Skeletal muscle cell (primary cell): ENCODE results near the gene ST8SIA4.
A peak's percentile ranks its signal among the peaks of the same experiment; 100 is the strongest.

Experiments
- DNase-seq: peaks from one replicate; pipeline ENCODE4 v3.0.0-alpha.2; 2010; ENCODE audit warnings: low read depth
- H3K4me3 ChIP-seq: 2 replicates; pipeline ENCODE4 v1.5.1; 2011; ENCODE audit warnings: low read depth, mild to moderate bottlenecking, control low read depth, low read length, moderate library complexity

The ST8SIA4 gene

GRCh38 chr5:100838048-100838473 lies 65.0 kb downstream of the ST8SIA4 start:
- no peak overlapping the region for H3K4me3 ChIP-seq
- DNase-seq, result no peak

GRCh38 chr5:100834519-100834918 lies 68.6 kb downstream of the ST8SIA4 start:
- DNase-seq, result no peak
- H3K4me3 ChIP-seq, result no peak overlapping the region

GRCh38 chr5:100832252-100833230 lies 70.5 kb downstream of the ST8SIA4 start:
- DNase-seq, result no peak
- H3K4me3 ChIP-seq, result no peak overlapping the region

- no peak for DNase-seq
- H3K4me3 ChIP-seq, result no peak overlapping the region
Measured at GRCh38 chr5:100828898-100829356, 74.2 kb downstream of the ST8SIA4 start.

GRCh38 chr5:100828071-100828897 lies 74.8 kb downstream of the ST8SIA4 start:
- H3K4me3 ChIP-seq, result no peak overlapping the region
- no peak for DNase-seq

GRCh38 chr5:100827481-100827889 lies 75.6 kb downstream of the ST8SIA4 start:
- no peak overlapping the region for H3K4me3 ChIP-seq
- peak; percentile 49 for DNase-seq

- no peak for DNase-seq
Measured at GRCh38 chr5:100826133-100826532, 76.9 kb downstream of the ST8SIA4 start.

GRCh38 chr5:100824635-100825034 lies 78.4 kb downstream of the ST8SIA4 start:
- H3K4me3 ChIP-seq, result no peak overlapping the region
- DNase-seq, result no peak

More at GRCh38 chr5:100826133-100826532, 76.9 kb downstream of the ST8SIA4 start:
- no peak overlapping the region for H3K4me3 ChIP-seq

GRCh38 chr5:100823812-100824211 lies 79.3 kb downstream of the ST8SIA4 start:
- no peak overlapping the region for H3K4me3 ChIP-seq
- no peak for DNase-seq

GRCh38 chr5:100821751-100822150 lies 81.3 kb downstream of the ST8SIA4 start:
- no peak for DNase-seq
- H3K4me3 ChIP-seq, result no peak overlapping the region

GRCh38 chr5:100818340-100818739 lies 84.7 kb downstream of the ST8SIA4 start:
- DNase-seq, result no peak
- H3K4me3 ChIP-seq, result no peak overlapping the region

GRCh38 chr5:100803397-100803796 lies 99.7 kb downstream of the ST8SIA4 start:
- peak; percentile 36 for DNase-seq
- H3K4me3 ChIP-seq, result no peak overlapping the region

- DNase-seq, result no peak
- H3K4me3 ChIP-seq, result no peak overlapping the region
Measured at GRCh38 chr5:100802208-100802607, 100.9 kb downstream of the ST8SIA4 start.

- H3K4me3 ChIP-seq, result no peak overlapping the region
- no peak for DNase-seq
Measured at GRCh38 chr5:100800562-100800961, 102.5 kb downstream of the ST8SIA4 start.

GRCh38 chr5:100799166-100799565 lies 103.9 kb downstream of the ST8SIA4 start:
- DNase-seq, result no peak
- no peak overlapping the region for H3K4me3 ChIP-seq

GRCh38 chr5:100797861-100798260 lies 105.2 kb downstream of the ST8SIA4 start:
- DNase-seq, result peak; percentile 22
- no peak overlapping the region for H3K4me3 ChIP-seq

- no peak for DNase-seq
- no peak overlapping the region for H3K4me3 ChIP-seq
Measured at GRCh38 chr5:100796851-100797250, 106.2 kb downstream of the ST8SIA4 start.

- no peak for DNase-seq
- no peak overlapping the region for H3K4me3 ChIP-seq
Measured at GRCh38 chr5:100794844-100795243, 108.2 kb downstream of the ST8SIA4 start.

GRCh38 chr5:100794218-100794617 lies 108.9 kb downstream of the ST8SIA4 start:
- no peak overlapping the region for H3K4me3 ChIP-seq
- no peak for DNase-seq

GRCh38 chr5:100792781-100793180 lies 110.3 kb downstream of the ST8SIA4 start:
- H3K4me3 ChIP-seq, result no peak overlapping the region
- DNase-seq, result no peak
